HG03439 (cell line): Measurements from ENCODE around the gene SLC8A1.
A peak's percentile ranks its signal among the peaks of the same experiment; 100 is the strongest.

Experiments used
- ATAC-seq: cut with Tn5 transposase; IDR thresholded peaks from one replicate; pipeline ENCODE4 v1.9.1; 2021; ENCODE audit warnings: mild to moderate bottlenecking, moderate library complexity; ENCODE audit not compliant: unreplicated experiment

Gene SLC8A1

GRCh38 chr2:40248294-40248693, 203.6 kb downstream of the SLC8A1 start:
- ATAC-seq: no peak

- peak; percentile 65 for ATAC-seq
Measured at GRCh38 chr2:40244675-40245074, 207.2 kb downstream of the SLC8A1 start.

GRCh38 chr2:40244251-40244650, 207.6 kb downstream of the SLC8A1 start:
- ATAC-seq: no peak

GRCh38 chr2:40243581-40244187, 208.2 kb downstream of the SLC8A1 start:
- no peak for ATAC-seq

GRCh38 chr2:40242315-40242714, 209.6 kb downstream of the SLC8A1 start:
- ATAC-seq: no peak

GRCh38 chr2:40240070-40240469, 211.8 kb downstream of the SLC8A1 start:
- no peak for ATAC-seq

GRCh38 chr2:40230707-40231432, 221.0 kb downstream of the SLC8A1 start:
- ATAC-seq: no peak

- no peak for ATAC-seq
Measured at GRCh38 chr2:40230186-40230585, 221.7 kb downstream of the SLC8A1 start.

GRCh38 chr2:40228310-40228709, 223.6 kb downstream of the SLC8A1 start:
- ATAC-seq: no peak

- ATAC-seq: no peak
Measured at GRCh38 chr2:40227210-40227609, 224.7 kb downstream of the SLC8A1 start.

GRCh38 chr2:40226637-40227036, 225.3 kb downstream of the SLC8A1 start:
- ATAC-seq: no peak

GRCh38 chr2:40225670-40226210, 226.2 kb downstream of the SLC8A1 start:
- no peak for ATAC-seq

- no peak for ATAC-seq
Measured at GRCh38 chr2:40224318-40224717, 227.6 kb downstream of the SLC8A1 start.

- ATAC-seq: no peak
Measured at GRCh38 chr2:40220177-40220925, 231.5 kb downstream of the SLC8A1 start.

GRCh38 chr2:40219141-40219540, 232.7 kb downstream of the SLC8A1 start:
- ATAC-seq: no peak

- ATAC-seq: no peak
Measured at GRCh38 chr2:40218679-40219078, 233.2 kb downstream of the SLC8A1 start.

GRCh38 chr2:40213619-40214018, 238.3 kb downstream of the SLC8A1 start:
- ATAC-seq: no peak

GRCh38 chr2:40213071-40213470, 238.8 kb downstream of the SLC8A1 start:
- no peak for ATAC-seq

- no peak for ATAC-seq
Measured at GRCh38 chr2:40210968-40211353, 240.9 kb downstream of the SLC8A1 start.

- ATAC-seq: no peak
Measured at GRCh38 chr2:40210344-40210967, 241.4 kb downstream of the SLC8A1 start.

- no peak for ATAC-seq
Measured at GRCh38 chr2:40209761-40210160, 242.1 kb downstream of the SLC8A1 start.
